GM19099 (cell line): ENCODE results near the gene KLHL24.

Source experiments
- POLR2A ChIP-seq: IDR thresholded peaks from 3 replicates; pipeline ENCODE4 v1.6.1; 2011; ENCODE audit warnings: low read depth; ENCODE audit not compliant: insufficient read length; ENCODE audit errors: extremely low read depth

Gene KLHL24

GRCh38 chr3:183687705-183688104 is 52.3 kb downstream of the KLHL24 start:
- TF ChIP-seq POLR2A = no peak

GRCh38 chr3:183688874-183689273 is 53.5 kb downstream of the KLHL24 start:
- TF ChIP-seq POLR2A = no peak

GRCh38 chr3:183690402-183690995 is 55.1 kb downstream of the KLHL24 start:
- no peak for TF ChIP-seq POLR2A

GRCh38 chr3:183692436-183692835 is 57.0 kb downstream of the KLHL24 start:
- TF ChIP-seq POLR2A = no peak

GRCh38 chr3:183695569-183696364 is 60.3 kb downstream of the KLHL24 start:
- no peak for TF ChIP-seq POLR2A

- no peak for TF ChIP-seq POLR2A
Measured at GRCh38 chr3:183697123-183697609, 61.7 kb downstream of the KLHL24 start.

- TF ChIP-seq POLR2A = peak; percentile 87
Measured at GRCh38 chr3:183697610-183698317, 62.3 kb downstream of the KLHL24 start, which contains the start of gene YEATS2. Gene YEATS2 (plus strand): TSS chr3:183697797. CDS start chr3:183715163, 17,366 bp downstream.

GRCh38 chr3:183698318-183698751 is 62.9 kb downstream of the KLHL24 start:
- TF ChIP-seq POLR2A = no peak

- TF ChIP-seq POLR2A = no peak
Measured at GRCh38 chr3:183698756-183699155, 63.3 kb downstream of the KLHL24 start.

GRCh38 chr3:183699238-183699947 is 64.0 kb downstream of the KLHL24 start:
- TF ChIP-seq POLR2A = no peak

GRCh38 chr3:183701744-183702143 is 66.3 kb downstream of the KLHL24 start:
- TF ChIP-seq POLR2A = no peak

- TF ChIP-seq POLR2A = no peak
Measured at GRCh38 chr3:183710231-183710630, 74.8 kb downstream of the KLHL24 start.

- TF ChIP-seq POLR2A = no peak
Measured at GRCh38 chr3:183711516-183711915, 76.1 kb downstream of the KLHL24 start.

GRCh38 chr3:183714622-183715021 is 79.2 kb downstream of the KLHL24 start:
- no peak for TF ChIP-seq POLR2A

GRCh38 chr3:183718012-183718411 is 82.6 kb downstream of the KLHL24 start:
- TF ChIP-seq POLR2A = no peak
